IMR-90 (cell line): ENCODE data around the gene DIPK1A. TPM values are rescaled to one million over a fixed set of nuclear protein-coding genes. Genes with fewer than 3 reads are reported as not detected.

Source experiments
- ATAC-seq: fragments of 200-7000 bp; cut with Tn5 transposase; 2 replicates; pipeline ENCODE4 v1.9.1; 2020; ENCODE audit warnings: low read depth, mild to moderate bottlenecking, moderate library complexity
- BruUV-seq: library from RNA; stranded (reverse); fragments of 400-500 nt; replicated peaks from 2 replicates; lab custom pipeline; 2021; lab: Mats Ljungman, UMichigan
- CTCF ChIA-PET: fragments of 300-600 bp; formaldehyde crosslinking; extraction: SDS; loops from one replicate; lab custom pipeline; 2021; ENCODE audit warnings: antibody characterized with exemption; lab: Yijun Ruan, JAX
- POLR2A ChIA-PET: fragments of 300-600 bp; sonication (Branson Sonifier 250); formaldehyde crosslinking; loops from one replicate; lab custom pipeline; 2022; ENCODE audit warnings: antibody characterized with exemption; ENCODE audit not compliant: unreplicated experiment; lab: Charles Lee
- DNase-seq: peaks from one replicate; pipeline ENCODE4 v3.0.0; 2013
- H2AFZ ChIP-seq: replicated peaks from 2 replicates; pipeline ENCODE3; 2013; ENCODE audit warnings: low read length, mild to moderate bottlenecking; ENCODE audit not compliant: poor library complexity
- H2AK5ac ChIP-seq: 2 replicates; pipeline ENCODE4 v1.6.1; 2013; ENCODE audit warnings: low read depth, low read length, inconsistent platforms
- H2AK9ac ChIP-seq: replicated peaks from 2 replicates; pipeline ENCODE3; 2013; ENCODE audit warnings: mild to moderate bottlenecking, low read depth, low read length, moderate library complexity; ENCODE audit not compliant: poor library complexity
- H2BK120ac ChIP-seq: 2 replicates; pipeline ENCODE4 v1.6.1; 2013; ENCODE audit warnings: low read depth, low read length, inconsistent platforms
- H2BK15ac ChIP-seq: 3 replicates; pipeline ENCODE4 v1.6.1; 2013; ENCODE audit warnings: low read depth, low read length, inconsistent platforms
- H2BK20ac ChIP-seq: 2 replicates; pipeline ENCODE4 v1.6.1; 2013; ENCODE audit warnings: low read depth, mild to moderate bottlenecking, inconsistent platforms, low read length, moderate library complexity
- H2BK5ac ChIP-seq: 2 replicates; pipeline ENCODE4 v1.6.1; 2013; ENCODE audit warnings: mild to moderate bottlenecking, low read depth, low read length, inconsistent platforms; ENCODE audit not compliant: poor library complexity, severe bottlenecking
- H3K14ac ChIP-seq: replicated peaks from 2 replicates; pipeline ENCODE4 v1.6.1; 2013; ENCODE audit warnings: low read depth, low read length, inconsistent platforms
- H3K18ac ChIP-seq: 2 replicates; pipeline ENCODE4 v1.6.1; 2013; ENCODE audit warnings: low read depth, low read length, control low read depth
- H3K23ac ChIP-seq: 2 replicates; pipeline ENCODE4 v1.6.1; 2013; ENCODE audit warnings: low read depth, low read length, inconsistent platforms
- H3K27ac ChIP-seq: 2 replicates; pipeline ENCODE4 v1.5.1; 2013; ENCODE audit warnings: mild to moderate bottlenecking, control low read depth, low read length; ENCODE audit not compliant: insufficient read depth
- H3K27me3 ChIP-seq: 2 replicates; pipeline ENCODE4 v1.6.1; 2013; ENCODE audit warnings: low read length; ENCODE audit not compliant: control insufficient read depth, insufficient read depth
- H3K36me3 ChIP-seq: 2 replicates; pipeline ENCODE4 v1.6.1; 2013; ENCODE audit warnings: low read length, mixed read lengths; ENCODE audit not compliant: control insufficient read depth, insufficient read depth
- H3K4ac ChIP-seq: 2 replicates; pipeline ENCODE4 v1.6.1; 2013; ENCODE audit warnings: low read depth, low read length, inconsistent platforms
- H3K4me1 ChIP-seq: 2 replicates; pipeline ENCODE4 v1.6.1; 2013; ENCODE audit warnings: low read length, mixed read lengths; ENCODE audit not compliant: control insufficient read depth, insufficient read depth
- H3K4me2 ChIP-seq: 2 replicates; pipeline ENCODE4 v1.6.1; 2013; ENCODE audit warnings: low read depth, mild to moderate bottlenecking, control low read depth, low read length, moderate library complexity
- H3K4me3 ChIP-seq: 2 replicates; pipeline ENCODE4 v1.5.1; 2013; ENCODE audit warnings: low read depth, mild to moderate bottlenecking, control low read depth, low read length, moderate library complexity; ENCODE audit not compliant: insufficient read depth
- H3K56ac ChIP-seq: 2 replicates; pipeline ENCODE4 v1.6.1; 2013; ENCODE audit warnings: low read length, inconsistent platforms; ENCODE audit not compliant: insufficient read depth; ENCODE audit errors: extremely low read depth
- H3K79me1 ChIP-seq, 2 experiments: 2 replicates each; pipeline ENCODE4 v1.6.1; 2013; ENCODE audit warnings: low read length in 2 of 2, inconsistent platforms in 1 of 2, low read depth in 1 of 2
- H3K9ac ChIP-seq: 2 replicates; pipeline ENCODE4 v1.6.1; 2013; ENCODE audit warnings: low read depth, low read length, control low read depth
- H3K9me1 ChIP-seq: 2 replicates; pipeline ENCODE4 v1.6.1; 2013; ENCODE audit warnings: low read length, inconsistent platforms; ENCODE audit not compliant: insufficient read depth
- H3K9me3 ChIP-seq: 2 replicates; pipeline ENCODE4 v1.6.1; 2013; ENCODE audit warnings: low read length; ENCODE audit not compliant: control insufficient read depth, insufficient read depth
- H4K20me1 ChIP-seq: 2 replicates; pipeline ENCODE4 v1.6.1; 2013; ENCODE audit warnings: low read length, inconsistent platforms; ENCODE audit not compliant: insufficient read depth
- H4K5ac ChIP-seq: 2 replicates; pipeline ENCODE4 v1.6.1; 2013; ENCODE audit warnings: mild to moderate bottlenecking, low read depth, low read length, control low read depth
- H4K8ac ChIP-seq, 2 experiments: 2 replicates each; pipeline ENCODE4 v1.6.1; 2013; ENCODE audit warnings: low read depth in 2 of 2, low read length in 2 of 2, control low read depth in 1 of 2, inconsistent platforms in 1 of 2
- H4K91ac ChIP-seq: 2 replicates; pipeline ENCODE4 v1.6.1; 2013; ENCODE audit warnings: low read depth, low read length, inconsistent platforms; ENCODE audit not compliant: insufficient read depth
- CEBPB ChIP-seq: IDR thresholded peaks from 2 replicates; pipeline ENCODE4 v1.6.1; 2012; ENCODE audit warnings: low read depth, low read length, improper control_type of control experiment
- CHD1 ChIP-seq: IDR thresholded peaks from 2 replicates; pipeline ENCODE4 v1.6.1; 2012; ENCODE audit warnings: low read depth, low read length, improper control_type of control experiment
- CTCF ChIP-seq: conservative IDR thresholded peaks from 2 replicates; pipeline ENCODE4 v1.5.1; 2012; ENCODE audit warnings: mild to moderate bottlenecking, low read depth, low read length, improper control_type of control experiment
- FOS ChIP-seq: fragments of 150-350 bp; IDR thresholded peaks from 2 replicates; pipeline ENCODE4 v1.6.1; 2016; ENCODE audit warnings: low read depth, low read length
- MAFK ChIP-seq: IDR thresholded peaks from 2 replicates; pipeline ENCODE4 v1.6.1; 2012; ENCODE audit warnings: low read depth, low read length, improper control_type of control experiment
- MAZ ChIP-seq: IDR thresholded peaks from 2 replicates; pipeline ENCODE4 v1.6.1; 2012; ENCODE audit warnings: low read depth, mild to moderate bottlenecking, low read length, improper control_type of control experiment, moderate library complexity, borderline replicate concordance
- NFE2L2 ChIP-seq: fragments of 150-350 bp; IDR thresholded peaks from 2 replicates; pipeline ENCODE4 v1.6.1; 2016; ENCODE audit warnings: low read depth, mild to moderate bottlenecking, low read length
- POLR2A ChIP-seq: IDR thresholded peaks from 2 replicates; pipeline ENCODE4 v1.6.1; 2012; ENCODE audit warnings: mild to moderate bottlenecking, low read depth, low read length
- RAD21 ChIP-seq: IDR thresholded peaks from 2 replicates; pipeline ENCODE4 v1.6.1; 2012; ENCODE audit warnings: low read length, improper control_type of control experiment
- RCOR1 ChIP-seq: IDR thresholded peaks from 2 replicates; pipeline ENCODE4 v1.6.1; 2012; ENCODE audit warnings: mild to moderate bottlenecking, low read length, improper control_type of control experiment; ENCODE audit not compliant: insufficient replicate concordance
- RFX5 ChIP-seq: IDR thresholded peaks from 2 replicates; pipeline ENCODE4 v1.8.0; 2012; ENCODE audit warnings: low read depth, mild to moderate bottlenecking, low read length, moderate library complexity
- SMC3 ChIP-seq: fragments of 150-350 bp; IDR thresholded peaks from 2 replicates; pipeline ENCODE4 v1.6.1; 2016; ENCODE audit warnings: low read depth, mild to moderate bottlenecking, antibody characterized with exemption, low read length, moderate library complexity
- USF2 ChIP-seq: fragments of 150-350 bp; IDR thresholded peaks from 2 replicates; pipeline ENCODE4 v1.6.1; 2017; ENCODE audit warnings: mild to moderate bottlenecking, antibody characterized with exemption, low read length, low read depth
- WGBS, 2 experiments: methylation state at CpG; one replicate each; pipeline versions ENCODE4 v1.1.5 to v1.1.7; 2013; ENCODE audit warnings: missing lambda C conversion rate in 2 of 2; ENCODE audit not compliant: insufficient read length in 1 of 2; ENCODE audit errors: extremely low coverage in 2 of 2; 5-methylcytosine and 5-hydroxymethylcytosine counted together
- dilution Hi-C: fragments of 300-500 bp; cut with HindIII; formaldehyde crosslinking; loops from one replicate; pipeline ENCODE4 v1.14.3; 2018; ENCODE audit warnings: low sequenced_read_pairs; ENCODE audit not compliant: unreplicated experiment
- in situ Hi-C: fragments of 300-500 bp; cut with MboI; formaldehyde crosslinking; loops from 3 replicates; pipeline ENCODE4 v1.14.3; 2019; ENCODE audit warnings: low sequenced_read_pairs, inconsistent platforms, mixed read lengths
- intact Hi-C: fragments of 100-400 bp; cut with micrococcal nuclease; formaldehyde crosslinking; loops from 2 replicates; pipeline ENCODE4 v1.10.0; 2022
- polyA plus RNA-seq, 3 experiments: library from polyadenylated mRNA; depleted of rRNA; stranded (reverse); fragments of >200 nt; gene quantifications; 2 replicates each; pipeline ENCODE4 v1.2.3, GENCODE V29; 2012; ENCODE audit warnings: low replicate concordance in 1 of 3
- total RNA-seq: library from RNA; depleted of rRNA; stranded (reverse); fragments of >200 nt; gene quantifications from 2 replicates; pipeline ENCODE4 v1.2.3, GENCODE V29; 2012
- TF ChIP-seq, protein P1 (sequence below): fragments of 150-350 bp; IDR thresholded peaks from 2 replicates; pipeline ENCODE4 v1.6.1; 2016; ENCODE audit warnings: low read depth, mild to moderate bottlenecking, low read length, moderate library complexity, borderline replicate concordance

DIPK1A gene
- total and polyA plus RNA-seq, 2 of the 4 experiments (the other 2 are of a cell fraction), result 4.7 to 5.7 TPM

- CTCF ChIA-PET, result interaction anchor here (0.8 to 1.3 kb wide), 2 partner anchors 13 to 141 kb away, joined by 3 read pairs; no protein-coding TSS in a partner anchor
- POLR2A ChIA-PET, result no interaction called here
Observed at GRCh38 chr1:93000291-93000690, 39.0 kb upstream of the DIPK1A start.

More at GRCh38 chr1:93000291-93000690, 39.0 kb upstream of the DIPK1A start:
- H2AFZ ChIP-seq, result no peak overlapping the region
- H3K56ac ChIP-seq, result no peak overlapping the region
- H2BK120ac ChIP-seq, result no peak overlapping the region
- no peak overlapping the region for H3K23ac ChIP-seq
- H3K79me1 ChIP-seq, result no peaks in the 10 kb centered on the region
- no peaks in the 10 kb centered on the region for H4K20me1 ChIP-seq
- H3K4me1 ChIP-seq, result no peaks in the 10 kb centered on the region
- H2AK9ac ChIP-seq, result no peak overlapping the region
- intact Hi-C loops, result no loop called here
- no peak overlapping the region for H3K27ac ChIP-seq
- H3K9me1 ChIP-seq, result no peaks in the 10 kb centered on the region
- H3K9ac ChIP-seq, result no peak overlapping the region
- peaks cover 32% of the 10 kb centered on the region for H3K27me3 ChIP-seq
- H3K4me3 ChIP-seq, result no peak overlapping the region
- no peak overlapping the region for H4K8ac ChIP-seq
- no peak for DNase-seq
- H2BK5ac ChIP-seq, result no peak overlapping the region
- no peaks in the 10 kb centered on the region for H3K9me3 ChIP-seq
- H3K4ac ChIP-seq, result no peak overlapping the region
- no peak overlapping the region for H2BK20ac ChIP-seq
- H4K91ac ChIP-seq, result no peak overlapping the region
- no TSS peak for BruUV-seq
- no peaks in the 10 kb centered on the region for H3K36me3 ChIP-seq
- no peak overlapping the region for H3K14ac ChIP-seq
- WGBS, 2 experiments, result no CpG with 5 or more reads among the region's 2 CpGs
- no peak overlapping the region for H4K5ac ChIP-seq
- TF ChIP-seq, protein P1, sequence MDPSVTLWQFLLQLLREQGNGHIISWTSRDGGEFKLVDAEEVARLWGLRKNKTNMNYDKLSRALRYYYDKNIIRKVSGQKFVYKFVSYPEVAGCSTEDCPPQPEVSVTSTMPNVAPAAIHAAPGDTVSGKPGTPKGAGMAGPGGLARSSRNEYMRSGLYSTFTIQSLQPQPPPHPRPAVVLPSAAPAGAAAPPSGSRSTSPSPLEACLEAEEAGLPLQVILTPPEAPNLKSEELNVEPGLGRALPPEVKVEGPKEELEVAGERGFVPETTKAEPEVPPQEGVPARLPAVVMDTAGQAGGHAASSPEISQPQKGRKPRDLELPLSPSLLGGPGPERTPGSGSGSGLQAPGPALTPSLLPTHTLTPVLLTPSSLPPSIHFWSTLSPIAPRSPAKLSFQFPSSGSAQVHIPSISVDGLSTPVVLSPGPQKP, result no peak
- no peak for TF ChIP-seq MAFK
- TF ChIP-seq RAD21, result no peak
- TF ChIP-seq NFE2L2, result no peak
- TF ChIP-seq MAZ, result no peak
- TF ChIP-seq SMC3, result no peak
- TF ChIP-seq FOS, result no peak
- TF ChIP-seq USF2, result no peak
- TF ChIP-seq POLR2A, result no peak
- no peak for TF ChIP-seq RCOR1
- TF ChIP-seq CHD1, result no peak
- no peak for TF ChIP-seq RFX5
- no peak for TF ChIP-seq CTCF
- TF ChIP-seq CEBPB, result no peak
- H2AK5ac ChIP-seq, result no peak overlapping the region
- in situ Hi-C loops, result loop anchor here (25.0 kb wide), 1 partner anchor 862 kb away; no protein-coding TSS in a partner anchor
- no peak overlapping the region for H3K18ac ChIP-seq
- ATAC-seq, result no peak
- H2BK15ac ChIP-seq, result no peak overlapping the region
- no peak overlapping the region for H3K4me2 ChIP-seq
- dilution Hi-C loops, result no loop called here
